Brain microvascular endothelial cell (primary cell): ENCODE measurements around the gene QSOX2.
"Not testable (repeated sequence)": the region's sequence is repeated elsewhere in the genome, so short reads cannot be mapped to it uniquely, and the experiment has no call there.

Experiments used
- DNase-seq: peaks from one replicate; pipeline ENCODE4 v3.0.0-alpha.2; 2020
- H3K27ac ChIP-seq: fragments of 250-450 bp; sonication (Bioruptor Pico); 2 replicates; pipeline ENCODE4 v1.5.1; 2020; ENCODE audit warnings: mild to moderate bottlenecking, moderate library complexity
- H3K27me3 ChIP-seq: fragments of 250-450 bp; sonication (Bioruptor Pico); replicated peaks from 2 replicates; pipeline ENCODE4 v1.5.1; 2020; ENCODE audit warnings: mild to moderate bottlenecking
- H3K36me3 ChIP-seq: fragments of 250-450 bp; sonication (Bioruptor Pico); replicated peaks from 2 replicates; pipeline ENCODE4 v1.5.1; 2020; ENCODE audit warnings: mild to moderate bottlenecking
- H3K4me3 ChIP-seq: 2 replicates; pipeline ENCODE4 v1.5.1; 2011; ENCODE audit warnings: low read depth, mild to moderate bottlenecking, control low read depth, low read length, moderate library complexity
- CTCF ChIP-seq: IDR thresholded peaks from 2 replicates; pipeline ENCODE4 v1.5.1; 2011; ENCODE audit warnings: low read depth, mild to moderate bottlenecking, moderate library complexity, low read length, control low read depth, inconsistent platforms; ENCODE audit errors: missing control alignments
- in situ Hi-C: cut with HindIII; loops from 2 replicates; pipeline ENCODE4 v1.10.0; 2017; ENCODE audit warnings: low sequenced_read_pairs, low pct_ligation_motif_present

The QSOX2 gene

DNA sequence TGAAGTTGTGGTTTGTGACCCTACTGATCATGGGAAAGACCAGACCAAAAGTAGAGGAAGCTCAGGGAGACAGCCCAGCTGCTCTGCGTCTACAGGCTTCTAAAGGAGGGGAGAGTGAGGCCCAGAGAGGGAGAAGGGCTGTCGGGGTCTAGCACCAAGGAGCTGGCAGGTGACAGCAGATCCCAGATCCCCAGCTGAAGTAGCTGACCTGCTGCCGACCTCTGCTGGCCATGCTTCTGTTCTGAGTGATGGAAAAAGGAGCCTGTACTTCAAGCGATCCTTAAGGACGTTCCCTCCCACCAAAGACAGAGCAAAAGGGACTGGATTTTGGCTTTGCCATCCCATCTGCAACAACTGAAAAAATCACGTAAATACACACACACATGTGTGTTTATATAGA, 22.7 kb upstream of the QSOX2 start:
- in situ Hi-C loops = no loop called here
- H3K27me3 ChIP-seq = peaks cover 11% of the 10 kb centered on the region
- no peak for DNase-seq

GRCh38 chr9:136267261-136268111, 21.9 kb upstream of the QSOX2 start:
- peak; percentile 66 for DNase-seq
- in situ Hi-C loops = no loop called here

More for the DNA sequence above, 22.7 kb upstream of the QSOX2 start:
- peak; percentile 21 for TF ChIP-seq CTCF
- Histone ChIP-seq H3K36me3 (no peaks in the 10 kb centered on the region), H3K27ac (no peak overlapping the region), H3K4me3 (no peak overlapping the region)

GRCh38 chr9:136266641-136267040, 21.0 kb upstream of the QSOX2 start:
- H3K27ac ChIP-seq, H3K36me3 ChIP-seq, in situ Hi-C loops, DNase-seq, H3K4me3 ChIP-seq, H3K27me3 ChIP-seq: not testable (repeated sequence)

More at GRCh38 chr9:136267261-136268111, 21.9 kb upstream of the QSOX2 start:
- peak; percentile 52 for TF ChIP-seq CTCF
- Histone ChIP-seq H3K36me3 (no peaks in the 10 kb centered on the region), H3K4me3 (peak overlapping the region; percentile 52), H3K27me3 (peaks cover 11% of the 10 kb centered on the region), H3K27ac (no peak overlapping the region)

DNA sequence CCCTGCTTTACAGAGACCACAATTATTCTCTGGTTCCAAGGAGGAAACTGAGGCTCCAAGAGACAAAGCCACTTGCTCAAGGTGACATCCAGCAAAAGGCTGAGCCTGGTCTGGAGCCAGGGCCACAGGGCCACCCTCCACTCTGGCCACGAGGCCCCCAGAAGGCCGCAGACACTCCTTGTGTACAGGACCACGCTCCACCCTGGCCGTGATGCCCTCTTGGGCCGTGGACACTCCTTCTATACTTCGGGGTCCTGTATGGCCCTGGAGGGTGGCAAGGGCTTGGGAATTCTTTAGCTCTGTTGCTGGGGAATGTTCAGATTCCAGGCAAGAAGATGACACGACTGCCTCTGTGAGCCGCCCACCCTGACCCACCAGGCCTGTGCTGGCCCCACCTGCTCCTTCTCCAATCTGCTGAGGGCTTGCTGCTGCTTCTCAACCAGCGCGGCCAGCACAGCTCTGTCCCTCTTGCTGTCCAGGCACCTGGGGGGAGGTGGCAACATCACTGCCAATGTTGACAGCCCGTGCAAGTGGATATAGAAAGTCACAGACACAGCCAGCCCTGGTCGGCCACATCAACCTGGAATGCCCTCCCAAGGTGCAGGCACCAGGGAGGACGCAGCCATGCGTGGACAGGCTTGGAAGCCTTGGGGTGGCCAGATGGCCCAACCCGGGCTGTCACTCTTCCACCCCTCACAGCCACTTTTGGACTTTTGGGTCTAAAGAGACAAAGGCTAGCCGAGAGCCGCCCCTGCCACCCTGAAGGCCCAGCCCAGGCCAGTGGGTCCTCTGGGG, 20.1 kb upstream of the QSOX2 start:
- Histone ChIP-seq H3K27ac (no peak overlapping the region), H3K4me3 (no peak overlapping the region), H3K36me3 (no peaks in the 10 kb centered on the region), H3K27me3 (peaks cover 9% of the 10 kb centered on the region)
- no peak for DNase-seq
- TF ChIP-seq CTCF = no peak
- in situ Hi-C loops = no loop called here

DNA sequence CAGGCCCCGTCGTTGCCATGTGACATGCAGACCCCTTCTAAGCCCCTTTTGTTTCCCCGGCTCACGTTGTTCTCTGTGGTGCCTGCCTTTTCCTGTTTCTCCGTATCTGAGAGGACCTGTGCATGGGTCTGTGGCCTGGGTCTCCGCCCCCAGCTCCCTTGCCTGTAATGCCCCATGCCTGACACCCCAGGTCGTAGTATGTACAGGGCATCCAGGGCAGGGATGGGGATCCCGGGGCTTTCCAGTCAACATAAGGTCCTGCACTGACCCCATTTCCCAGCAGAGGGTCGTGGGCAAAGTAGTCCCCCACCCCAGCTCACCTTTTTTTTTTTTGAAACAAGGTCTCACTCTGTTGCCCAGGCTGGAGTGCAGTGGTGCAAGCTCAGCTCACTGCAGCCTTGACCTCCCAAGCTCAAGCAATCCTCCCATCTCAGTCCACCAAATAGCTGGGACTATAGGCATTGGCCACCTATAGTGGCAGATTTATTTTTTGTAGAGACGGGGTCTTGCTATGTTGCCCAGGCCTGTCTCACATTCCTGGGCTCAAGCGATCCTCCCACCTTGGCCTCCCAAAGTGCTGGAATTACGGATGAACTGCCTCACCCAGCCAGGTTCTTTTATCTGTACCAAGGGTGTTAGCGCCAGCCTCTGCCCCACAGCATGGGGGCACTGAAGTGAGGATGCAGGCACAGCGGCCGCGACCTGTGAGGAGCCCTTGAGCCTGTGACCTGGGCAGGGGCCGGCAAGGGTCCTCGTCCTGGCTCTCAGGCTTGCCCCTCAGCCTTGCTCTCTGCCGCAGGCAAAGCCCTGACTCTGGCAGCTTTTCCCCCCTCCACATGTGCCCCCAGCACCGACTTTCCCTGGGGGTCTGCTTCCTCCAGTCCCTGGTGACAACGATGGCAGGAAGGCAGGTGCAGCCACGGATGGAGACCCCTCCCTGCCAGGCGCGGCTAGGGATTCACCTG, 19.1 kb upstream of the QSOX2 start:
- no peak for TF ChIP-seq CTCF
- Histone ChIP-seq H3K36me3 (no peaks in the 10 kb centered on the region), H3K27ac (no peak overlapping the region), H3K4me3 (no peak overlapping the region), H3K27me3 (peaks cover 9% of the 10 kb centered on the region)
- in situ Hi-C loops = no loop called here
- no peak for DNase-seq
